GM21381 (cell line): Measurements from ENCODE around the gene CCDC24.

Experiments used
- ATAC-seq: cut with Tn5 transposase; IDR thresholded peaks from one replicate; pipeline ENCODE4 v1.9.1; 2021; ENCODE audit warnings: mild to moderate bottlenecking, moderate library complexity; ENCODE audit not compliant: unreplicated experiment

CCDC24 gene

GRCh38 chr1:43962324-43962723, 29.1 kb upstream of the CCDC24 start:
- no peak for ATAC-seq

GRCh38 chr1:43963006-43963405, 28.4 kb upstream of the CCDC24 start:
- no peak for ATAC-seq

GRCh38 chr1:43963890-43964289, 27.5 kb upstream of the CCDC24 start:
- ATAC-seq = no peak

- ATAC-seq = no peak
Measured at GRCh38 chr1:43965316-43965715, 26.1 kb upstream of the CCDC24 start.

GRCh38 chr1:43968348-43968948, 23.0 kb upstream of the CCDC24 start:
- no peak for ATAC-seq

- ATAC-seq = no peak
Measured at GRCh38 chr1:43969416-43969745, 22.0 kb upstream of the CCDC24 start.

GRCh38 chr1:43969746-43970466, 21.5 kb upstream of the CCDC24 start, which contains the start of gene DPH2:
TSS of gene DPH2 (plus strand) at chr1:43970010. CDS start at chr1:43970176, 166 bp downstream.
- peak; percentile 75 for ATAC-seq

GRCh38 chr1:43970502-43970901, 20.9 kb upstream of the CCDC24 start:
- no peak for ATAC-seq

- no peak for ATAC-seq
Measured at GRCh38 chr1:43970911-43971310, 20.5 kb upstream of the CCDC24 start.

- no peak for ATAC-seq
Measured at GRCh38 chr1:43971336-43971980, 19.9 kb upstream of the CCDC24 start.

- ATAC-seq = no peak
Measured at GRCh38 chr1:43973981-43974442, 17.4 kb upstream of the CCDC24 start.

- peak; percentile 60 for ATAC-seq
Measured at GRCh38 chr1:43974443-43975248, 16.8 kb upstream of the CCDC24 start, which contains the start of gene ATP6V0B. TSS of gene ATP6V0B (plus strand) at chr1:43974960. CDS start at chr1:43975041, 81 bp downstream.

GRCh38 chr1:43975249-43975961, 16.0 kb upstream of the CCDC24 start:
- ATAC-seq = peak; percentile 4

GRCh38 chr1:43976045-43976444, 15.4 kb upstream of the CCDC24 start:
- no peak for ATAC-seq

- no peak for ATAC-seq
Measured at GRCh38 chr1:43976890-43977289, 14.5 kb upstream of the CCDC24 start.

- no peak for ATAC-seq
Measured at GRCh38 chr1:43977376-43978263, 13.8 kb upstream of the CCDC24 start.

GRCh38 chr1:43978264-43978550, 13.2 kb upstream of the CCDC24 start:
- ATAC-seq = no peak

GRCh38 chr1:43978551-43979260, 12.7 kb upstream of the CCDC24 start, which contains the start of gene B4GALT2:
TSS of gene B4GALT2 (plus strand) at chr1:43979210. CDS start at chr1:43981161, 1,951 bp downstream.
- ATAC-seq = no peak

GRCh38 chr1:43979261-43979527, 12.2 kb upstream of the CCDC24 start:
- ATAC-seq = no peak
